ENCODE results near the gene PRMT5.
A peak's percentile ranks its signal among the peaks of the same experiment; 100 is the strongest.
"Not testable (repeated sequence)": the region's sequence is repeated elsewhere in the genome, so short reads cannot be mapped to it uniquely, and the experiment has no call there.

Gene PRMT5

DNA sequence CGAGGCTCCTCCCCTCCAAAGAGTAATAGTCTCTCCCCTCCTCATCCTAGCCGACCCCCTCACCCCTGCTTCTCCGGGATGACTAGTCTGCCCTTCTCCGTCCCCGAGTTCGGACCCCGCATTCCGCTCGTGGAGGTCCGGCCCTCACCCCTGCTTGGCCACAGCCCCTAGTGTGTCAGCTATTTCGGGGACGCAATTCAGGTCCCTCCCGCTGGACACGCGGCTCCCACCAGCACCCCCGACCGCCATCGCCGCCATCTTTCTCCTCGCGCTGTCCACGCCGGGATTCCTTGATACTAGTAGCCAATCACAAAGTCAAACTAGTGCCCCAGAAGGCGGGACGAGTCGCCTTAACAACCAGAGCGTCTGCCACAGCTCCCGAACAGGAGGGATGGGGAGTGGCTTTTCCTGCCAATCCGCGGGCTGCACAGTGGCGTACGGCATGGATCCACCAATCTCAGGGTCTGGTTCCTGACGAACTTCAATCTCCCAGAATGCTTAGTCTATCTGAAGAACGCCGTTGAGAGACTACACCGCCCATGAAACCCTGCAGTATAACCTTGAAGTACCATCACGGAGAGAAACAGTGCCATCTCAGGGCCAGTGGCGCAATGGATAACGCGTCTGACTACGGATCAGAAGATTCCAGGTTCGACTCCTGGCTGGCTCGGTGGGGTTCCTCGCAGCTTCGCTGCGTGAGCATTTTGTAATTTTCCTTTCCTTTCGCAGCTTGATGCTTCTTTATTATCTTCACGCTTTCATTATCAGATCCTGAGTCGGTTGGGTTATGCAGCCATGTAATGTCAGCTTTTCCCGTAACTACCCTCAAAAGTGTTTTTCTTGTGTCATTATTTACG is at the start of gene PRMT5:
PRMT5 (minus strand) TSS at position 273 of the 857 bp plus-strand sequence; CDS start at position 258, 15 bp downstream.
- peak; percentile 100 for DNase-seq

DNA sequence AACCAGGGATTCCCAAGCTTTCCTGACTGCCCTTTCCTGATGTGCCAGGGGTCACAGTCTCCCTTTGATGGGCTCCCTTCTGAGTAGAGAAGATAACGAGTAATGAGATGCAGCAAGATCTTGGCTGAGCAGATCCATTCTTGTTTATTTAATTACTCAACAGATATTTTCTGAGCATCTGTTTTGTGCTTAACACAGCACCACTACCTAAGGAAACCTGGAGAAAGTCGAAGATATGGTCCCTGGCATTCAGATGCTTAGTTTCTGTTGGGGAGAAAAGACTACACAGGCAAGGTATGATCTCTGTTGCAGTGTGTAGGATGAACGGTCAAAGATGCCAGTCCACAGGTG is 49.3 kb upstream of the PRMT5 start:
- DNase-seq, result no peak

DNA sequence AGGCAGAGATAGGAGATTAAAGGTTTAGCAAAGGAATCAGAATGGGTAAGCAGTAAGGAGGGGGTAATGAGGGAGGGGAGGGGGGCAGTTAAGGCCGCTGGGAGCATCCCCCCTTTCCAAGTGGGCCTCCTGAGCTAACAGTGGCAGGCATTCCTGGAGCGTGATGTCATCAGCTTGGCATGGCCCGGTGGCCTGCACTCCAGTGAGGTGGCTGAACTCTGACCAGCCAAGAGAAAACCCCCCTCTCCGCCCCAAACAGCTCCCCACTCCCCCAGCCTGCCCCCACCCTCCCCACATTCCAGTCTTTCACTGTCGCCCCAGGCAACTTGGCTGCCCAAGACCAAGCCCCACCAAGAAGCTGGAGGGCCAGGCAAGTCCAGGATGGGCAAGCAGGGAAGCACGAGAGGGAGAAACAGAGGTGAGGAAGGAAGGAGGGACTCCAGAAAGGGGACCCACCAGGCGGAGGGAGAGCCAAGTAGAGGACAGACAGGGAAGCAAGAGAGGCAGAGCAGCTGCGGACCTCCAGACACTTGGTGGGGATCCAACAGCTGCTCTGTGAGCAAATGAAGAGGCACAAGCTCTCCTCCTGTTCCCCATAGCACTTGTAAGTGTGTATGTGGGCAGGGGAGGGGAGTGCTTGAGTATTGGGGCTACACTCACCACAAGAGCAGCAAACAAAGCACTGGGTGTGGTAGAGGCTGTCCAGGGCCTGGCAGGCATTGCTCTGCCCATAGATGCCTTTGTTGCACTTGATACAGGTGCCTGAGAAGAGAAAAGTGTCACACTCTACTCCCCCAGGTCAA is 48.7 kb upstream of the PRMT5 start:
- DNase-seq, result no peak

DNA sequence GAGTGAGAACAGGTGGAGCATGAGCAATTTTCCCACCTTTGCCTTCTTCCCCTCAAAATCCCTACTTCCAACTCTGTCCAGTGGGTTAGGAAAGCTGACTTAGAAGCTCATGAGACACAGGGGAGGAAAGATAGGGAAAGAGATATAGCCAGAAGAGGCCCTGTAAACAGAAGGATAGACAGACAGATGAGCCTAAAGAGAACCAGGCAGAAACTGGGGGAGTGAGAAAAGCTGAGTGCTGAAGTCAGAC is 48.2 kb upstream of the PRMT5 start:
- no peak for DNase-seq

- no peak for DNase-seq
These were observed 47.7 kb upstream of the PRMT5 start for GRCh38 chr14:22976620-22977433.

GRCh38 chr14:22974530-22975313 is 45.5 kb upstream of the PRMT5 start:
- DNase-seq, result no peak

- no peak for DNase-seq
These were observed 44.2 kb upstream of the PRMT5 start for GRCh38 chr14:22973217-22974032.

GRCh38 chr14:22972313-22972930 is 43.2 kb upstream of the PRMT5 start:
- no peak for DNase-seq

GRCh38 chr14:22971152-22971551 is 42.0 kb upstream of the PRMT5 start:
- DNase-seq, result no peak

DNA sequence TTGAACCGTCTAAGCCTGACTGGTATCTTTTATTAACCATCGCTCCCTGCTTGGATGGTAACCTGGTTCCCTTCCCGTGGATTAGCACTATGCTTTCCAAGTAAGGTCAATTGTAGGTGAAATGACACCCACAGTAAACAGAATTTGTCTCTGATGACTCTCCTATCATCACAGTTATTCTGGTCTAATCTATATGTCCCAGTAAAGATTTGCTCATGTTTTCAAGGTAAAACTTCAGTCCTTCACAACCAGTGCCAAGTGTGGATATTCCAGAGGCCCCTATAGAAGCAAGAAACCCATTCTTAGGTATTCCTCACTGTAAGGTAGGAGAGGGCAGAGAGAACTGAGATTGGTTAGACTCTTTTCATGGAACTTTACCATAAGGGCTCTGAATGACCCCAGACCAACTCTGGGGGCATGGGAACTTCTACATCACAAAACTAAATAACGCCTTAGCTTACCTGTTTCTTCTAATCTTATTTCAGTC is 37.6 kb upstream of the PRMT5 start:
- no peak for DNase-seq

- not testable (repeated sequence) for DNase-seq
These were observed 37.0 kb upstream of the PRMT5 start for GRCh38 chr14:22965916-22966782.

GRCh38 chr14:22962061-22962676 is 33.0 kb upstream of the PRMT5 start:
- DNase-seq, result no peak

DNA sequence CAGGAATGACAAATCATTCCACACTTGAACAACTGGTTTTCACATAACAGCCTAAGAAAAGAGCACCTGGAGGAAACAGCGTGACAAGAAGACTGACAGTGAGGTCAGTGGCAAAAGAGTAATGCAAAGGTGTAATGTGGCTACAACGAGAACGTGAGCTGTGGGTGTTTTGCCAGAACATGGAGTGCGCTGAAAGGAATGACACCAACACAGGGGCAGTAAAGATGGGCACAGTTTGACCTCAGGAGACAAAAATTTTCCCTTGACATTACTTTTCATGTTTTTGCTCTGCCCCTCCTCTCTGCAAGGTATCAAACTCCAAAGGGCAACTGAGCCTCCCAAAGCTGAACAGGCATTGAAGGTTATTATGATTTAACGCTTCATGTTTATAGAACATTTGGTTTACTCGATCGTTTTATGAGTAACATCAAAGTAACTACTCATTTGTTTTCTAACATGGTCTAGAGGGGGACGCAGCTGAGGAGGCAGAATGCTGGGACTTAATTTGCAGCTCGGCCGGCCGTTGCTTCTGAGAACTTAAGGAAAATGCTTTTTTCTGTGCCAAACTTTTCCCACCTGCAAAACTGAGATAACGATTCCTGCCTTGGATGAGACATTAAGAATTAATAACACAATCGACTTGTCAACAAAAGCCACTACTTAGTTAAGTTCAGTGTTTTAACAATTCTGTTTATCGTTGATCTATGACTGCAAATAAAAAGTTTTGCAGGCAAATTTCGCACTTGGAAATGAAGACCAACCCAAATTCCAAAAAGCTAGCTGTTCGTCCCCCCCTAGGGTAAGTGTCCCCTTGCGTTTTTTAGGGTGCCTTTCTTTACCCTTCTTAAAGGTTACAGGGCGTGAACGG is 26.8 kb upstream of the PRMT5 start:
- DNase-seq, result no peak

GRCh38 chr14:22952418-22952817 is 23.2 kb upstream of the PRMT5 start:
- no peak for DNase-seq

DNA sequence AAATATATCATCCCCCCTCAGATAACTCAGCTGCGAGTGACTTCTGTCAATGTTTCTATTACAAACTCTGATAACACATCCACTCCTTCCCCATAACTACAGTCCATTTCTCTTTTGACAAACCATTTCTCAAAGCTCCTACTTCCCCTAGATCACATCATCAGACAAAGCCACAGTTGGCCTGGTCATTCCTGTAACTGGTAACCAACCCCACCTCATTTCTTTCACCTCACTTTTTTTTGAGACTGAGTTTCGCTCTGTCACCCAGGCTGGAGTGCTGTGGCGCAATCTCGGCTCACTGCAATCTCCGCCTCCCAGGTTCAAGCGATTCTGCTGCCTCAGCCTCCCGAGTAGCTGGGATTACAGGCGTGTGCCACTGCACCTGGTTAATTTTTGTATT is 22.6 kb upstream of the PRMT5 start:
- DNase-seq, result not testable (repeated sequence)

DNA sequence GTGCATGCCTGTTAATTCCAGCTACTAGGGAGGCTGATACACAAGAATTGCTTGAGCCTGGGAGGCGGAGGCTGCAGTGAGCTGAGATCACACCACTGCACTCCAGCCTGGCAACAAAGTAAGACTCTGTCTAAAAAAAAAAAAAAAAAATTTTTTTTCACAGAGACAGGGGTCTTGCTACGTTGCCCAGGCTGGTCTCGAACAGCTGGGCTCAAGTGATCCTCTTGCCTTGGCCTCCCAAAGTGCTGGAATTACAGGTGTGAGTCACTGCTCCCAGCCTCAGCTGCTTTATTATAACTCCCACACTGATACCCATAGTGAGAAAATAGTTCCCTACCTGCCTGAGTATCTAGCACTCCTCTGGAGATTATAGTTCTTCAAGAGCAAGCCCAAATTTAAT is 16.5 kb upstream of the PRMT5 start:
- DNase-seq, result no peak

DNA sequence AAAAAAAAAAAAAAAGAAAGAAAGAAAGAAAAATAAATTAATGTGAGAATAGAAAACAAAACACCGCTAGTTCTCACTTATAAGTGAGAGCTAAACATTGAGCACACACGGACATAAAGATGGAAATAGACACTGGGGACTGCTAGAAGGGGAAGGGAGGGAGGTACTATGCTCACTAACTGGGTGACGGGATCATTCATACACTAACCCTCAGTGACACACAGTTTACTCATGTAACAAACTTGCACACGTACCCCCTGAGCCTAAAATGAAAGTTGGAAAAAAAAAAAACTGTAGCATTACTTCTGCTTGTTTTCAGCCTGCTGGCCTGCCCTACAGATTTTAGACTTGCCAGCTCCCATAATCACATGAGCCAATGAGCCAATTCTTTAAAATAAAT is 10.5 kb upstream of the PRMT5 start:
- no peak for DNase-seq

GRCh38 chr14:22935156-22935555 is 6.0 kb upstream of the PRMT5 start:
- no peak for DNase-seq

DNA sequence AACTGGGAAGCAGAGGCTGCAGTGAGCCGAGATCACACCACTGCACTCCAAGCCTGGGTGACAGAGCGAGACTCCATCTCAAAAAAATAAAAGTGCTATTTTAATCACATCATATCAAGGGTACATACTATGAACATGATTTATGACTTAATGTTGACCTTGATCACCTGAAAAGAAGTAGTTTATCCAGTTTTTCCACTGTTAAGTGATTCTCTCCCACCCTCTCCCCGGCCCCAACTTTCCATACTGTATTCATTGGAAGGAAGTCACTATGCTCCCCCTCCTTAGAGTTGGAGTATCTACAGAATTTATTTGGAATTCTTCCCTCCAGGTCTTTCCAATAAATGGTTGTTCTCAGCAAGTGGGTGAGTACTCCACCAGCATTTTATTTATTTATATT is 3.0 kb upstream of the PRMT5 start:
- DNase-seq, result no peak
